Measurements from ENCODE around the gene C1orf116.
A peak's percentile ranks its signal among the peaks of the same experiment; 100 is the strongest.

The C1orf116 gene

DNA sequence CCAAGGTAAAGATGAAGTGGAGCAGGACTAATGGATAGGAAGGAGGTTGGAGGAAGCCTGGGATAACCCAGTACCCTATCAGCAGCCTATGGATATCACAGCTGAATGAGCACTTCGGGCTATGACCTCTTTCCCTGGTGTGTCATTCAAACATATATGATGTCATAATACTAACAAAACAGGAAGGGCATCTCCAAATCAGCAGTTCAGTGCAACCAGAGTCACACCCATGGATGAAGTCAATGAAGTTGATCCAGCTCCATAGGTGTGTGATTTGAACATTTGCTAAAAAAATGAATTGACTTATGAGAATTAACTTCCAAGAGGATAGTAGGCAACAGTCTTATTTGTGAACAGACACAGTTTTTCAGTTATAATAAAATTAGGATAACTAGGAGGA lies 1.7 kb upstream of the C1orf116 start:
- no peak for DNase-seq

DNA sequence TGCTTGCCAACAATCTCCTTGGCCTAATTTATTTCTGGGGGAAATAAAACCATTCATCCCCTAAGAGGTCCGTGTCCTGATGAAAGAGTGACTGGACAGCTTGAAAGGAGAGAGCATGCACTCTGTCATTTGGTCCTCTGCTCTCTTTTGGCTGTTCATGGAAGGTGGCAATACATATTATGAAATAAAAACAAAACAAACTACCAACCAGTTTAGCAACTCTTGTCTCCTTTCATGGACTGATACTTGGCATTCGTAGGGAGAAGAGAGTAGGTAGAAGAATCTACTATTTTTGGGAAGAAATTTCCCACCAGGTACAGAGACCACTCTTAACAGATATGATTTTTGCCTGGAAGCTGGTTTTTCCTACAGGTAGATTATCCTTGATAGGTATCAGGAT lies 746 bp upstream of the C1orf116 start:
- no peak for DNase-seq

DNA sequence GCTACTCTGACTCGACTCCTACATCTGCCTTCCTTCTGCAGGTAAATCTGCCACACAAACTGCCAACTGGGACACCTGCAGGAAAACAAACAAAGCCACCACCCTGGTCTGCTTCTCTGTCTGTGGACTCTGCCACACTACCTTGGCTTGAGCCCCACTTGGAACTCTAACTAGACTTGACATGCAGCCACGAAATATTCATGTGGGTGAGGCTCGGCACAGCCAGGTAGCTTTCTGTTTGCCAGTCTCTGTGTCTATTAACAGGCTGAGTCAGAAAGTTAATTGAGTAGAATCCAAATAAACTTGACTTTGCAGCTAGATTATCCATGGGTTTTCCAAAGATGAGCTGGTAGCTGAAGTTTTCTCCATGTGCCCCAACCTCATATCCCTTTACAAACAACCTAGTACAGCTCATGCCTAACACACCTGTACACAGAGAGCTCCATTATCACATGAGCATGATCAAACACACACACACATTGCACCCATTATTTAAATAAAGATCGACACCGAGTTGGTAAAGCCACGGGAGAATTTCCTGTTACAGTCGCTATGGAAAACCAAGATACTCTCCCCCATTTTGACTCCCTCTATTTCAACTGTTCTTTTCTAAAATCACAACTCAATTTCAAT lies 808 bp downstream of the C1orf116 start:
- no peak for DNase-seq

DNA sequence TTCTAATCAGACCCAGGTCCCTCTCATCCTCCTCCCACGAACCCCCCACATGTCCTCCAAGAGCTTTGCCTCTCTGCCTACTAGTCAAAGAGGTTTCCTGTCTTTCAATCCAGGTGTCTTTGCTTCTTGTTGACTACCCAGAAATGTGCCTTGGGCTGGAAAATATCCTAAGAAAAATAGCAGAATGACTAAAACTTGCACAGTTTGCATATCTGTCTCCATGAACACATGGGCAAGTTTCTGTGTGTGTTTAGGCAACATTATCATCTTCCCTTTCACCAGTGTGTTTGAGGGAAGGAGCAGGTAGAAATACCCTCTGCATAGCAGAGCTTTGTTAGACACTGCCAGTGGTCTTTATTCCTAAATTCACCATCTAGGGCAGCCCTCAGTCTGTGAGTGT lies 1.5 kb downstream of the C1orf116 start:
- no peak for DNase-seq

DNA sequence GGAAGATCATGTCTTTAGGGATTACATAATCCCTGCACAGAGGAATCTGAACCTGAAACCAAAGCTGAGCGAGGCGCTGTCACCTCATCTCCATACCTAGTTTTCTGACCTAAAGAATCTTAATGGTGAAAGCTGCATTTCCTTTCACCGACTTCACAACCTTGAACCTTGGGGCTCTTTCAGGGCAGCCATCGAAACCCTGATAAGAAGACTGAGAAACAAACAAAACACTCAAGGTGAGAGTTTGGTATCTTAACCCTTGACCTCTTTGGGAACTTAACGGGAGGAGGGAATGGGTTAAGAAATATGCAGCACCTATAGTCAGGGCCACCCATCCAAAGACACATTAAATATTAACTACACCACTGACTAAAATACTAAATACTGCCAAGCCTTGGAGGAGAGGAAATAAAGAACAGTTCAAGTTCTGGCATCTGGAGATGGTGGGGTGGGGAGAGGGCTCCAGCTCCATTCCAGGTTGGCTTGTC lies 2.0 kb downstream of the C1orf116 start:
- no peak for DNase-seq

DNA sequence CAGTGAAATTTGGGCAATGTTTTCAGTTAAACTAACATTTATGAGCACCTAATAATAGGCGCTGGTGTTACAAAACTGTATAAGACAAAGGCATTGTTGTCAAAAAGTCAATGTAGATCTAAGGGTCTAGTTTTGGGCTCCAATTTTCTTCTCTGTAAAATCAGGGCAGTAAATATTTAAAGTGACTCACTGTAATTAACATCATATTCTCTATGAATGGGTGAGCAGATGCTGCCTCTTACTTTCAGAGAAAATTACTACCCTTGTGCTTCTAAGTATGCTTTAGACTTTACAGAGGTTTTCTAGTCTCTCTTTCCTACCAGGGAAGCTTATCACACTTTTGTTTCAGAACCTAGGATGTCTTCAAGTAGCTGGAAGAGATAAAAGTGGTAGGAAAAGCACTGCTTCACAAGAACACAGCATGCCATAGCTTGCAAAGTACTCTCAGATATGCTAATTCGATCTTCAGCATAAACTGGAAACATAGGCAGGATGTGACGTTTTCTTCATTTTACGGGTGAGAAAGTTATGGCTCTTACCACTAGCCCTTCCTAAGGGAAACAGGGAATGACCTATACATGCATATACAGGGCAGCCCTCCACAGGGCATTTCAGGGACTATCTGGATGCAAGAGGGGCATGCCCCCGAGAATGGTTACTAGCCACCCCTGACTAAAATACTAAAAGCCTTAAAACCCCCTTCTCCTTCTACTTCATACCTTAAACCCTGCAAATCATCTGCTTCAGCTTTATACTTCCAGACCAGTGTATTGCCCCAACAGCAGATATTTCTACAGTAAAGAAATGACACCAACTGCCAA lies 2.6 kb downstream of the C1orf116 start:
- DNase-seq, result no peak

DNA sequence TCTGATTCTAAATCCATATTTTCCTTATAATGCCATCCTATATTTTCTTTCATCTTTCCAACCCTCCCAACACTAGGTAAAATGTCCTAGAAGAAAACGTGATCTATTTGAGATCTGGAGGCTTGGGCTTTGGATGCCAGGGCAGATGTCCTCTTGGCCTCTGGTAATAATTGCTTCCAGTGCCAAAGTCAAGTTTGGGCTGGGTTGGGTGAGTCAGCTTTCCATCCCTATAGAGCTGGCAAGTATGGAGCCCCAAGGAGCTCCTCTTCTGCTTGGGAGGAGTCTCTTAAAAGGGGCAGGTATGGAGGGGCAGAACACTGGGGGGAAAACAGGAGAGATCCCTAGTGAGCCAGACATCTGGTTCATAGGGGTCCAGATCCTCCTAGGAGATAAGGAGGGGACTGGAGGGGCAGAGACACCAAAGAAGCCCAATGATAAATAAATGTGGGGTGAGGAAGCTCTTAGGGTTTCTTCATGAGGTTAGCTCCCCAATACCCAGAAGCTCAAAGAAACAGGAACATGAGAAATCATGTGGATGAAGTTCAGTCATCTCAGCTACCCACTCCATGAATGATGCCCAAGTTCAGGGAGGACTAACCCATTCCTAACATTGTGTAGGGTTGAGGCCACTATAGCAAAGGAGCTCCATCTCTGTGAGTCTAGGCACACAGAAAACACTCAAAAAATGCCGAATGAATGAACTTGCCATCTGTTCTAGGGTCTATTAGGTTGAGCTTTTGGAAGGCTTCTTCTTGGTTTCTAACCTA lies 3.5 kb downstream of the C1orf116 start:
- DNase-seq, result no peak

DNA sequence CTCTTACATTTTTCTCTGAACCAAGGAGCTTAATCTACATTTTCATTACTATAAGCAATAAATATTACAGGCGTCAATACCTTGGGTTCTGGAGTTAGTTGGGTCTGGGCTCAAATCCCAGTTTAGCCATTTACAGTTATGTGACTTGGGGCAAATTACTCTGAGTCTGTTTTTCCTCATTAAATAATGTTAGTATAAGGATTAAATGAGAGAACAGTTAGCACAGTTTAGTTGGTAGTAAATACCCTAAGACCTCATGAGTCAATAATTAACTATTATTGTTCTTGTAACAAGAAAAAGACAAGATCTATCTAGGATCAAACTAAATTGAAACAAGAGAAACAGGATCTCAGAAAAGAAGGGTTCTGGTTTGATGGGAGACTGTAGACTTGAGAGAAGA lies 4.6 kb downstream of the C1orf116 start:
- DNase-seq, result no peak

DNA sequence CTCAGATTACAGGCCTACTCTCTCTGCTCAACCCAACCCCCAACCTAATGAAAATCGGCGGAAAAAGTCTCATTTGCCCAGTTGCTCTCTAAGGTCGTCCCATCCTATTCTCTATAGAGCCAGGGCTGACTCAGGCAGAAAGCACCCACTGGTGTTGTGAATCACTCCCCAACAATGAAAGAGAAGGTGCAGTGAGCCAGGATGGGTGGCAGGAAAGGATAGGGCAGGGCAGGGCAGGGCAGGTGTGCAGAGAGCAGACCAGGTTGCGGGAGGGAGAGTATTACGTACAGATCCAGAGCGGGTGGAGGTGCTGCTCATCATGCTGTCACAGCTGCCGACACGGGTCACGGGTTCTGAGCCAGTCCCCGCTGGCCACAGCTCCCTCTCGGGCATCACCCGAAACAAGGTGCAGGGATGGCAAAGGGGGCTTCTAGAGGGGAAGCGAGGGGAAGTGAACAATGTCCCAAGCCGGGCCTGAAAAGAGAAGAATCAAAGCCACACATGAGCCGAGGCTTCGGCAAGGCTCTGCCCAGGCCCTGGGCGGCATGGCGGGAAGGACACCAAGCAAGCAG lies 5.3 kb downstream of the C1orf116 start:
- no peak for DNase-seq

DNA sequence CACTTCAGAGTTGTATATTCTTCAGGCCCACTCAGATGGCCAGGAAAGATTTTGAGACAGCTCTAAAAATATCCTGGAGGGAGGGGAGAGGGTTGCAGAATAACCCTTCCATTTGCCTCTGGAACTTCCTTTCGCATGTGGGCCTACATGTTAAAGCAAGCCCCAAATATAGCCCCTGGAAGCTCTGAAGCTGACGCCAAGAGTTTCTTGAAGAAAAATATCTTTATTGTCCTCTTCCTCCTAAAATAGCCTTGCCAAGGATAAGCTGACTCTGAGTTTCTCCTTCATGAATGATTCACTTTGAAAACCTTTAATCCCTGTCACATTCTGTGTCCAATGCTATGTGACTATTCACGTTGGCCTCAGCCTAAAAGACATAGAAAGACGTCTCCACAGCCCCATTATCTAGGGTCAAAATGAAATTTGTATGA lies 6.4 kb downstream of the C1orf116 start:
- DNase-seq, result no peak

DNA sequence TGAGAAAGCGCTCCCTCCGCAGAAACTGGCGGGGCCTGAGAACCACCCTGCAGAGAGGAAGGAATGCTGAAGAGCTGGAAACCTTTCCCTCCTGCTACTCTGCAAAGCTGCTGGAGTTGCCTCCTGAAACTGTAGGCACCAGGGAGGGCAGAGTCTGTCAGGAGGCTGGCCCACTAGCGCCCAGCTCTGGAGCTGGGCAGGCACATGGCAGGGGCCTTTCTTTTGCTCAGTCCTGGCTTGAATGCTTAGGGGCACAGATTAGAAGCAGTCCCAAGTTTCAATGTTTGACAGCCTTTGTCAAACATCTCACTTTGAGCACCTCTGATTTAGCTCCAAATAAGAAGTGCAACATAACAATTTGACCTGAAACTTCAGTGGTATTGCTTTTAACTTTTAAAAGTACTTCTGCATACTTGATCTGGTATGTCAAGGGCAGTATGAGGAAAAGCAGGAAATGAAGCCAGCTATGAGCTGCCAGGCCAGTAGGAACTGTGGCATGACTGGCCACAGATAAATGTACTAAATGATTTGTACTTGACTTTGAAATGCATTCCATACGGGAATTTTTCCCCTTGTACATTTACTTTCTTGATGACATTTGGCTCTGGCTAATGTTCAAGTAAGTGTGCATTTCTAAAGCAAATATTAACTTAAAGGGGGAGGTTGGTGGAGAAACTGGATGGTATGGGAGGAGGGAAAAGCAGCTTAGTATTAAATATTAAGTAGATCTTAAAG lies 7.2 kb downstream of the C1orf116 start:
- no peak for DNase-seq

DNA sequence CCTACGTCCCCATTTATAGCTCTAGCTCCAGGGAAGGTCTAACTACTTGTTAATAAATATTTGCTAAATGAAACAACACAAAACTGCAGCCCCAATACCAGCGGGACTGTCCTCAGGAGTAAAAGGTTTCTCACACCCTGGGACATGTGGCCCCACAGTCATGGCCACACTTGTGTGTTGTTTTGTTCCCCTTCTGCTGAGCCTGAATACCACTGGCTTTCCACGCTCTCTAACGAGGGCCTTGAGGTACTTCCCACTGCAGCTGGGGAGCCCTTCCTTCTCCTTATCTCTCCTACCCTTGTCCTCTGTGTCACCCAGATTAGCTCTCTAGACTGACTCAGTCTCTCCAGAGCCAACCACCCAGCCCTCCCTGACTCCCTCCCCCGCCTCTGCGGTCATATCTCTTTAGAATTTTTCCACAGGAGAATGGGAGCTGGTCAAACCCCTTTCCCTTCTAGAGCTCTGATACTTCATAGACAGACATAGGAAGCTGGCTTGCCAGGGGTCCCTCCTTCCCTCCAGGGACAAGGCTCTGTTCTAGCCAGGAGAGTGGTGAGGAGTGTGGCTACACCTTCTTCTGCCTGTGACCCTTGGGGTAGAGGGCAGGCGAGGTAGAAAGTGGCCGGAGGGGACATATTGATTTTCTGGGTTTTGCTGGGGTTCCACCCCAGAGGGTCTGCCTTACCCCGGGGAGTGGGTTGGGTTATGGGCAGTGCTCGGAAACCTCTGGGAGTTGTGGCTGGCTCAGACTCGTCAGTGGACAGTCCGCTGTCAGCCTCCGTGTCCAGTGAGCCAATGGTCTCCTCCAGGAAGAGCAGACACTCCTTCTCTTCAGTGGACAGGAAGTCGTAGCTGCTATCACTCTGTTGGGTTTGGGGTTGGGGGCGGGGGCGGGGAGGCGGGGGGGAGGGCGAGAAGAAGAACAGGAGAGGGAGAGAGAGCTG lies 8.1 kb downstream of the C1orf116 start:
- peak; percentile 64 to 77 for DNase-seq

DNA sequence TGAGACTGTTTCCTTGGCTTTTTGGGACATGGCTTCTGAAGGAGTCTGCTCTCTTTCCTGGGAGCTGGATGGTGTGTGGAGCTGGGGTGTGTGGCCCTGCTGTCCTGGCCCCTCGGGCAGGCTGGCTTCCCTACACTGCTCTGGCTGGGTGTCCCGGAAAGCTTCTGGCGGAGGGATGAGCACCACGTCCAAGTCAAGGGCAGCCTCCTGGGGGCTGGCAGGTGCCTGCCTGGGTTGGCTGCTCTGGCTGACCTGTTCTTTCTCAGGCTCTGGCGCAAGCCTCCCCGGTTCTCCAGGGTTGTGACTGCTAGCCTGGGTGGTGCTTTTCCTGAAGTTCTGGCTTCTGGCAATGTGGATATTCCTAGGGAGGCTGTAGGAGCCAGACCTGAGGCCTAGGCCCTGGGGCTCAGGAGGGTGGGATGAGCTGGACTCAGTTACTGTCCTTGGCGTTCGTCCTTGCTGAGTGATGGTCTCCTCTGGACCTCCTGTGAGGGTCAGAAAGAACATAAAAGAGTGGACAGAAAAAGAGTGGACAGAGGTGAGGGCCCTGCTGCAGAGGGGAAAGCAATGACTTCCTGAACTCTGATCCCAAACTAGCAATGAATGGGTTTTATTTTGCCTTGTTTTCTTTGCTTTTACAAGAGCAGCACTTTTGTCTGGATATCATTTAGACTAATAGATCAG lies 9.4 kb downstream of the C1orf116 start:
- no peak for DNase-seq

DNA sequence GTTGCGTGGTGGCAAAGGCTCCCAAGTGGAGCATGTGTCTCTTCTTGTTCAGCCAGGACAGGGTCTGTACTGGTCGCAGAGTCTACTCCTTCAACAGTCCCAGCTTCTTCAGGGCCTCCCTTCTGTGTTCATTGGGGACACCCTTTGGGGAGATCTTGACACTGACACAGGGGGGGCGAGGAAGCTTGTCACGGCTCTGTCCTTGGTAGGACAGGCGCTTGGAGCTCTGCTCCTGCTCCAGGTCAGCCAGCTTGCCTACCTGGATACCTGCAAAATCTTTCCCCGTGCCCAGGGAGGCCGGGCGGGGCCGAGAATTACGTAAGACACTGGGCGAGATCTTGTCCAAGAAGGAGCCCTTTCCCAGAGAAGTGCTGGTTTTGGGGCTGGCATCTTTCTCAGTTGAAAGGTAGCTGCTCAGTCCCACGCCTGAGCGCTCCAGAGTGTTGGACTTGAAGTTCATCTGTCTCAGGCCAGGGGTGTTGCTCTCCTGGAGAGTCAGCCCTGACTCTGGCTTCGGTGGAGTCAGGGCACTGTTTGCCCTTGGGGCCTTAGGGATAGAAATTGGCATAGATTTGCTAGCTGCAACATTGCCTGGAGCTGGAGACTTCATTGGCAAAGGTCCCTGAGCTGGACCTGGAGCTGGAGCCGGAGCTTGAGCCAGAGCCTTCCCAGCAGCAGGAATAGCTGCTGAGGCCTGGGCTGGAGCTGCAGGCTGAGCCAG lies 10.5 kb downstream of the C1orf116 start:
- no peak for DNase-seq

DNA sequence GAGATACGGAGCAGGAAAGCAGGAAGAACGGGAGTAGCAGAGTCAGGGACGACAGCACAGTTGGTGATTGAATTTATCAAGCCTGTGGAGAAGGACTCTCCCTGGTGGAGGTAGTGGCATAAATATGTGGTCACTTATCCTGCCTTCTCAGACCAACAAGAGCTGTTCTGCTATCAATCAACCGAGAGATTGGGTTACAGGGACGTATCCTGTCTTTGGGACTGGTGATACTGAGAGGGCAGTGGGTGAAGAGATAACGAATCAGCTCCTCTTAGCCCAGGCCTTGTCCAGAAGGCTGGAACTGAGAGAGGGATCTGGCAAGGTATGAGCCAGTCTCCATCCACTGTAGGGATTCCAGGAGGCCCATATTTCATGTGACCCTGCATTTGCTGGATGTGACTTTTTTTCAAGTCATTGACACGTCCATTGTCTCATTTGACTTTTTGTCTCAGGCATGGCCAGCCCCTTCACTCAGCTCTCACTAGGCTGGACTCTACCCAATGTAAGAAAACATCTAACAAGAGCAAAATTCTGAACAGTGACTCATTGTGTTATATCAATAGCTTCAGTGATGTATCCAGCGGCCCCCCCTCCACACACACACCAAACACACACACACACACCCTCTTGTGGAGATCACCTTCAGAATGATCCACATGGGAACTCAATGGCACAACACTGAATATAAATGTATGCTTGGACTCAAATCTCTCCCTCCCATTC lies 11.3 kb downstream of the C1orf116 start:
- DNase-seq, result no peak

DNA sequence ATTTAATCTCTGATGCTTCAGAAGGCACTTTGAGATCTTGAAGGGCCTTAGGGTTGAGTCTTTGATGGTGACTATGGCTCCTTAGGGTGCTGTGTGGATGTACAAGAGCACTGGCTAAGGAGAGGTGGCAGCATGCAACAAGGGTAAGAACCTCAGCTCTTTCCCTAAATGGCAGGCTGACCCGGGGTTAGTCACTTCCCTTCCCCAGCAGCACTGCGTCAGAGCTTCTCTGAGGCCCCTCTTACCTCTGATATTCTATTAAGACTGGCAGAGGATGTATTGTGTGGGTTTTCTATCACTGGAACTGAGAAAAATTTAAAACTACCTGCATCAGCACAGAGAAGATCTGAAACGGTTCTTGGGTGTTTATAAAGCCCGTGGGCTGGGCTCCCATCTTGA lies 11.8 kb downstream of the C1orf116 start:
- DNase-seq, result no peak

DNA sequence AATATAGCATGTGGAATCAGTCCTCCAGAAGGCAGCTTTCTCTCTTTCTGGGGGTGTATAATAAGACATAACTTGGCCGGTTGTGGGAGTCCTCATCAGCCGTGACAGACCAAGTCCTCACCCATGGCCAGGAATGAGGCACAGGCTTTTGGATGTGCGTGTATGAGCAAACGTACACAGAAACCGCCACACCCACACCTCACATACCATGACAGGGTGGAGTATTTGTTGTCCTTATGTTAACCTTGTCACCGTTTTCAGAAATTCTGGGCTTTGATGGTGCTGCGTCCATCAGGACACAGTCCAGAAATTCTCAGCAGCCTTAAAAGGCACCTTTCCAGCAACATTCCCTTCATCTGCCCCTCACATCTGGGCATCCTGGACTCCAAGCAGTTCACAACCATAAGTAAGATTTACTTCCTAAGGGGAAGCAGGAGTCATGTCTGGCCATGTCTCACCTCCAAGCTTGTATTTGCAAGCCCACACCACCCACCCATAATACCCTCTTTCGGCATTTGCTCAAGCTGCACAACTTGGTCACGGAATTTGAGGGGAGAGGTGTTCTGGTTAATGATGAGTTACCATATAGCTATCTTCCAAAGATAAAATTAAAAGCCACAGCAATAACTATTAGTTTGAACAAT lies 12.4 kb downstream of the C1orf116 start:
- DNase-seq, result no peak

DNA sequence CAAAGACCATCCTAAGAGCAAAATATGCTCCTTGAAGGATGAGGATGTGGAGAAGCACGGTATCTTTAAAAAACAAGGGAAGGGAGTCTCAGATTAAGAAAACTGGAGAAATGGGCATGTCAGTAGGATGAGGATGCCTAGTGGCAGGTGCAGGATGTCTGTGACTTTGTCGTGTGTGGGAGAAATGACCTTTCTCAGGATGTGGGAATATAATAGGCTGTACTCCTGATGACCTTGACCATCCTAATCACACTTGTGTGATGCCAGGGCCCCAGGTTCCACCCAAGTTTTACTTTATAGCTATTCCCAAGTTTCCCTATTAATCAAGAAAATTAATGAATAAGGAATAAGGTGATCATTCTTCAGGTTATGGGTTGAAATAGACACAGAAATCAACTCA lies 12.9 kb downstream of the C1orf116 start:
- DNase-seq, result no peak

DNA sequence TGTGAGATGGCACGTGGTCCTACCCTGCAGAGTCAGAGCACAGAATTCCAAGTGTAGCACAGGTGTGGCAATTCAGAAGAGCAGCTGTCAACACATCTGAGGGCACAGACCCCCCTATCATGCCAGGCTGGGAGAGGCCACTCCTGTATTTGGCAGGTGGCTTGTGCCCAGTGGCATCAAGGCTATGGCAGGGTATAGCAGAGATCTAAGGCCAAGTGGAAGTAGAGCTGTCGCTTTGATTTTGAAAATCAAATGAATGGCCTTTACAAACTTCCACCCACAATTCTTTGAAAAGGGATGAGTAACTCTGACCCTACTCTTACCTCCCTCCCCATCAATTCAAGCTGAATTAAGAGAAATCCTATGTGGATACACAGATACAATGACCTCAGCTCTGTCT lies 13.4 kb downstream of the C1orf116 start:
- no peak for DNase-seq
